DLD1 (cell line): Measurements from ENCODE around the gene NOVA1.

ENCODE experiments used
- in situ Hi-C: cut with HindIII; loops from 2 replicates; pipeline ENCODE4 v1.10.0; 2017; ENCODE audit warnings: low sequenced_read_pairs

NOVA1 gene

DNA sequence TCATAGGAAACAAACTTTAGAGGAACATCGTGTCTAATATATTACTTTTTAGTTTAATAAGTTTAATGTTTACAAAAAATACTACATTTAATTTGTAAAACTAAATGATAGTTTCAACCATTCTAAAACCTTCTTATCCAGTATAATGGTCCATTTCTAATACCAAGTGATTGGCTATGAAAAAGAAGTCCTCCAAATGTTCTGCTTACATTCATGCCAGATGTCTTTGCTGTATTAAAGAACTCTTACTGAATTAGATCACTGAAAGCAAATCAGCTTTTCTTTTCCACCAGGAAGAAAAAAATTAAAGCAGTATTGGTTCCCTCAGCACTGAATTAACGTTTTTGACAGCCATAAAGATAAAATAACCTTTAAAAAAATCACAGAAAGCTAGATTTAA, 3.7 kb downstream of the NOVA1 start:
- in situ Hi-C loops = no loop called here

- in situ Hi-C loops = no loop called here
Observed at GRCh38 chr14:26593357-26593756, 4.5 kb downstream of the NOVA1 start.

DNA sequence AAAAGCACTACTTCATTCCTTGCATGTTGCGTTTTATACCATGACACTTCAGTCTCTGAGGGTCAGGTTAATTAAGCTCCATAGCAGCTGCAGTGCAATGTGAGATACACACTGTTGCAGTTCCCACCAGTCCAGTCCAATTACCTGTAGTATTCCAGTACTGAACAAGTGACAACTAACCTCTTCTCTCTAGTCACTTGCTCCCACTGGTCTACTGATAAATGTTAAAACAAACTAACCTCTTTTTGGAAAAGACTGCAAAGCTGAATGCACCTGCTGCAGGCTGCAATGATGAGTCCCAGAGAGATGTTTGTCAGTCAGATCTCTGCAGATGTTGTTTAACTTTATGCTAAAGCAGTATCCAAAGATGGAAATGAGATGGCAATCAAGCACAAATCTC, 7.9 kb downstream of the NOVA1 start:
- in situ Hi-C loops = no loop called here

DNA sequence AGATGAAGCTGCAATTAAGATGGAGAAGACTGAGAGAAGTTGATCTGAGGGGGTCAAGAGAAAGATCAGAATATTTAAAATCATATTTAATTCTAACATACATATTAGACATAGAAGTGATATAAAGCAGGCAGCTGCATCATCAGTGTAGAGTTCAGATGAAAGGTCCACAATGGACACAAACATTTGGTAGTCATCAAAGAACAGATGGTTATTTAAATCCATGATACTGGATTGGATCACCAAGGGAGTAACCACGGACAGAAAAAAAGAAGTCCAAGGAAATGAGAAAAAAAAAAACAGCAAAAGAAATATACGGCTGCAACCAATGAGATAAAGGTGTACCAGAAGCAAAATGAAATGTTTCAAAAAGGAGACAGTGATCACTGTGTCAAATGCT, 20.1 kb downstream of the NOVA1 start:
- in situ Hi-C loops = no loop called here

DNA sequence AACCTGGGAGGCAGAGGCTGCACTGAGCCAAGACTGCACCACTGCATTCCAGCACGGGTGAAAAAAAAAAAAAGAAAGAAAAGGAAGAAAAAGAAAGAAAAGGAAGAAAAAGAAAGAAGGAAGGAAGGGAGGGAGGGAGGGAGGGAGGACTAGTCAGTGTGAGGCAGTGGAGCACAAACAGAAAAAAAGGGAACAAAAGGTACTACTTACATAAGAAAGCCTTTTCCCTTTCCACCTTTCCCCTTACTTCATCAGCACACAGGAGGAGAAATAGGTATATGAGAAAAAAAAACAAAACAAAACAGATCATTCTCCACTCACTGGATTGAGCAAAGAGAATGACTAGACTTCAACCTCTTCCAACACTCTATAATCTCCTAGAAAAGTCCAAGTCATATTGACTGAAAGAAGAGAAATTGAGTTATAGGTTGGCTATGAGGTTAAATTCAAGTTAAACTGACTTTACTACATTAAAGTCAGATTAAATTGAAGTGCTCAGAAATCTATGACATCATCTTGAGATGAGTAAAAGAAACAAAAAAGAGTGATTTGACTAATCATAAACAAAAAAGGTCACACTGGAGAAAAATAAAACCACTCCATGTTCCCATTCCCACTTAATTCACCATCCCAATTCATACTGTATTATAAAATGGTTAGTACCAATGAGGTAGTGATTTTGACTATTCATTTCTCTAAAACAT, 43.6 kb downstream of the NOVA1 start:
- in situ Hi-C loops = no loop called here

- in situ Hi-C loops = no loop called here
Observed at GRCh38 chr14:26549571-26549970, 48.3 kb downstream of the NOVA1 start.

- in situ Hi-C loops = no loop called here
Observed at GRCh38 chr14:26548406-26548805, 49.4 kb downstream of the NOVA1 start.

DNA sequence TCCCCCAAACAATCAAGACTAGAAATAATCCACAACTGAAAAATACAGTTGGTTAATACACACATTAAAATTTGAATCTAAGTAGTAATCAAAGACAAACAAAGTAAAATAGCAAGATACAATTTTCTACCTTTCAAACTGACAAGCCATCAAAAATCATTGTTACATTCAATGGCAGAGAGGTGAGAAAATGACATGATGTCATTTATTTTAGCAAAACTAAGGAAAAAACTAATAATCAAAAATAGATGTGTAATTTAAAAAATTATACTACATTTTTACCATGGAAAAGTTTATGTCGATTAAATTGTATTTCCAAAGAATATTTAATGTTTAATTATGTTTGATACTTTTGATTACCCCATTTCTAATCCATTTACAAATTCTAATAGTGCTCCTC, 59.7 kb downstream of the NOVA1 start:
- in situ Hi-C loops = no loop called here

- in situ Hi-C loops = no loop called here
Observed at GRCh38 chr14:26531894-26532293, 65.9 kb downstream of the NOVA1 start.

GRCh38 chr14:26528415-26529182, 69.2 kb downstream of the NOVA1 start:
- in situ Hi-C loops = no loop called here

- in situ Hi-C loops = no loop called here
Observed at GRCh38 chr14:26527095-26527494, 70.7 kb downstream of the NOVA1 start.

- in situ Hi-C loops = no loop called here
Observed at GRCh38 chr14:26526137-26526536, 71.7 kb downstream of the NOVA1 start.

DNA sequence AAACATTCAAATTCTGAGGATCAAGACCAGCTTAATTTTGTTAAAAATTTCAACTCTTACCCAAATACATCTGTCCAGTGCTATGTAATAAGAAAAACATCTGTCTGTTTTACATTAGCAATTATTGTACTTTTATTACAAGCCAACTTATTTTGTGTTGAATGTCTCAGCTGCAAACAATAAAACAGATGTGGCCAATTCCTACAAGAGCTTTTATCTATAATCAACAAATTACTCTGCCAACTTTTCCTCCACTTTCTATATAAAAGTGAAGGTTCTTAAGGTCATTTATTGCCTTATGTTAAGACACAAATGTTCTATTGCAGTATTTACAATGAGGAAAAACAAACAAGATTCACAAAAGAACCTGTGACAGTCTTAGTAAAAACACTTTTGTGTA, 72.7 kb downstream of the NOVA1 start:
- in situ Hi-C loops = no loop called here

GRCh38 chr14:26522967-26523366, 74.9 kb downstream of the NOVA1 start:
- in situ Hi-C loops = no loop called here

- in situ Hi-C loops = no loop called here
Observed at GRCh38 chr14:26517771-26518170, 80.1 kb downstream of the NOVA1 start.

GRCh38 chr14:26500028-26500427, 97.8 kb downstream of the NOVA1 start:
- in situ Hi-C loops = no loop called here

DNA sequence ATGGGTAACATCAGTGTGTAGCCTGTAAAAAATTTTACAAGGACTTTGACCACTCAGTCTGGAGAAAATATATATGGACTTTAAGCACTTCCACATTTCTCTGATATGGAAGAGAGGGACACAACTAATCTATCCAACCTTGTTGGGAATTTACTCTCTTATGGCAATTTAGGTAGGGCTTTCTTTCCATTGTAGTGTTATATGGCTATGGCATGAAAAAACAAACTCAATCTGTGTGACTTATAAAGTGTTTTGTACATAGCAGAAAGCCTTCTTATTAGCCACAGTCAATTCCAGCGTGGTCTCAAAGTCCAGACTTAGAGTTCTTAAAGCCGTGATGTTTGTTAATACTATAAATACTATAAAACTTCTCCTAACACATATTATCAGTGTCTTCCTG, 98.3 kb downstream of the NOVA1 start:
- in situ Hi-C loops = no loop called here

DNA sequence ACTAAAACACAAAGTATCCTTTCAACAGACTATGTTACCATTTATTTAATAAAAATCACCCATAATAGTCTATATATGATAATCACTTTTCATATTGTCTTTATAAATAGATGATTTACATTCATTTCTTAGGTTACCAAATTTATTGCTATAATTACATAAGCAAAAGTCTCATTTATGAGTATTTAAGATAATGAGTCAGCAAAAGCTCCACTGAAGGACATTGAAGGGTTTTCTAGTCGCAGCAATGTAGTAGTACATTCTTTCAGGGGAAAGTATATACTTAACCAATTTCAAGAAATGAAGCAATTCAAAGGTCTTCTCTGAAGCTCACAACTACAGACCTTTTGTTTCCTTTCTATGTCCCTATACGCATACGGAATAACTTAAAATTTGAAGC, 110.9 kb downstream of the NOVA1 start:
- in situ Hi-C loops = no loop called here

DNA sequence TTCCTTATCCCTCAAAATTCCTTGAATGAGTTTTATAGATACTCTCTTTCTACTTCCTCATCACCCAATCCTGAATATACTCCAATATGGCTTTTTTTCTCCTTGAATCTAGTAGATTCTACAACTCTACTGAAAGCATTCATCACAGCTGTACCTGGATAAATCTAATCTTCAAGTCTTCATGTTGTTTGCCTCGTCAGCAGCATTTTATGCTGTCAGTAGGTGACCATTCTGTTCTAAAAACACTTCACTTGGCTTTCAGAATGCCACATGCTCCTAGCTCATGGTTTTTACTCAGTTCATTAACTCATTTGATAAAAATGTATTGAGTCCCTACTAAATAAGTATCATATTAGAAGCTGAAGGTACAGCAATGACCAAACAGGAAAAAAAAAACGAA, 113.3 kb downstream of the NOVA1 start:
- in situ Hi-C loops = no loop called here

- in situ Hi-C loops = no loop called here
Observed at GRCh38 chr14:26478967-26479366, 118.9 kb downstream of the NOVA1 start.

DNA sequence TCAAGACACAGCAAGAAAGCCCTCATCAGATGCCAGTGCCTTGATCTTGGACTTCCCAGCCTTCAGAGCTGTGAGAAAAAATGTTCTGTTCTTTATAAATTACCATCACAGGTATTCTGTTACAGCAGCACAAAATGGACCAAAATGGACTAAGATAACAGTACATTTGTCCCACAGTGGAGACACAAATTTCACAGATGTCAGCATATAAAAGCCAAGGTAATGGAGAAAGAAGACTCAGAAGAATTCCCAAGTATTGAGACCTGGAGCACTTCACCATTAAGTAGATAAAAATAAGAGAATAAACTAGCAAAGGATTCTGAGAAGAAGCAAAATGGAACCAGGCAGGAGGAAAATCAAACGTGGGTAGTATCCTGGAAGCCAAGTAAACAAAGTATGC, 131.0 kb downstream of the NOVA1 start:
- in situ Hi-C loops = no loop called here

DNA sequence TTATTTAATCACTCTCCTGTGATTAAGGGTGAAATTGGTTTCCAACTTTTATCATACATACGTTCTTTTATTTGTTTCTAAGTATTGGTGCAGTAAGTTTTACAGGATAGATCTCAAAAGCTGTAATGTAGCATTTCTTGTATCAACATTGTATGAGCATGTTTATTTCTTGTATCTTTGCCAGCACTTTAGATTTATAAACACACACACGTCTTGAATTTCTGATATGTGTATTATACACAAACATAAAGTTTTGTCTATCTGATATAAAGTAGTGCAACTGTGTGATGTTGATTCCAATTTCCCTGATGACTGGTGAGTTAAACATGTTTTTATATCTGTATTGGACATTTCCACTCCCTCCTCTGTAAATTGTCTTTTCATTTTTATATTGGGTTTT, 134.7 kb downstream of the NOVA1 start:
- in situ Hi-C loops = no loop called here

GRCh38 chr14:26454105-26454504, 143.7 kb downstream of the NOVA1 start:
- in situ Hi-C loops = no loop called here
